Neural cell (in vitro differentiated cells): ENCODE measurements around the gene PES1. TPM values are rescaled to one million over a fixed set of nuclear protein-coding genes. Genes with fewer than 3 reads are reported as not detected.

Experiments
- H2AFZ ChIP-seq: fragments of 200-600, 300-800 bp; sonication (generic), shearing (Covaris generic); 2 replicates; pipeline ENCODE4 v1.6.0; 2014; ENCODE audit warnings: low read depth, mild to moderate bottlenecking, antibody characterized with exemption, low read length, moderate library complexity
- H3F3A ChIP-seq: fragments of 200-600 bp; shearing (Covaris generic); 2 replicates; pipeline ENCODE4 v1.6.1; 2016; ENCODE audit warnings: mild to moderate bottlenecking, moderate library complexity, mixed read lengths, antibody characterized with exemption, low read length; ENCODE audit not compliant: insufficient read depth, poor library complexity, severe bottlenecking
- H3K27ac ChIP-seq: fragments of 200-600, 300-800 bp; sonication (generic), shearing (Covaris generic); 2 replicates; pipeline ENCODE4 v1.5.1; 2014; ENCODE audit warnings: mild to moderate bottlenecking, low read length, moderate library complexity
- H3K27me3 ChIP-seq: fragments of 300-800, 200-600 bp; sonication (generic), shearing (Covaris generic); 2 replicates; pipeline ENCODE4 v1.6.0; 2014; ENCODE audit warnings: mild to moderate bottlenecking, low read depth, low read length, moderate library complexity; ENCODE audit not compliant: insufficient read depth
- H3K36me3 ChIP-seq: fragments of 300-800, 200-600 bp; sonication (generic), shearing (Covaris generic); 2 replicates; pipeline ENCODE4 v1.5.1; 2014; ENCODE audit warnings: mild to moderate bottlenecking, antibody characterized with exemption, low read length, moderate library complexity; ENCODE audit not compliant: insufficient read depth
- H3K4me2 ChIP-seq: fragments of 300-800, 200-600 bp; sonication (generic), shearing (Covaris generic); 2 replicates; pipeline ENCODE4 v1.6.0; 2014; ENCODE audit warnings: mild to moderate bottlenecking, low read length
- H3K4me3 ChIP-seq: fragments of 300-800, 200-600 bp; sonication (generic), shearing (Covaris generic); 2 replicates; pipeline ENCODE4 v1.5.1; 2014; ENCODE audit warnings: mild to moderate bottlenecking, low read length, moderate library complexity
- H3K79me2 ChIP-seq: fragments of 200-600 bp; shearing (Covaris generic); replicated peaks from 2 replicates; pipeline ENCODE4 v1.6.0; 2014; ENCODE audit warnings: mild to moderate bottlenecking, low read length, moderate library complexity; ENCODE audit not compliant: insufficient read depth
- H3K9ac ChIP-seq: fragments of 300-800, 200-600 bp; sonication (generic), shearing (Covaris generic); 2 replicates; pipeline ENCODE4 v1.6.1; 2016; ENCODE audit warnings: mild to moderate bottlenecking, low read length, mixed read lengths
- H3K9me2 ChIP-seq: fragments of 200-600 bp; shearing (Covaris generic); 2 replicates; pipeline ENCODE4 v1.6.1; 2016; ENCODE audit warnings: mild to moderate bottlenecking, low read length, mixed read lengths; ENCODE audit not compliant: insufficient read depth
- H3K9me3 ChIP-seq: fragments of 200-600, 300-800 bp; sonication (generic), shearing (Covaris generic); 2 replicates; pipeline ENCODE4 v1.6.1; 2016; ENCODE audit warnings: mild to moderate bottlenecking, mixed run types, low read length, moderate library complexity, mixed read lengths
- H4K20me1 ChIP-seq: fragments of 200-600 bp; shearing (Covaris generic); 2 replicates; pipeline ENCODE4 v1.6.1; 2016; ENCODE audit warnings: mild to moderate bottlenecking, mixed run types; ENCODE audit not compliant: insufficient read depth
- EP300 ChIP-seq: fragments of 450-650 bp; conservative IDR thresholded peaks from 2 replicates; pipeline ENCODE4 v1.6.1; 2014; ENCODE audit warnings: antibody characterized with exemption, mild to moderate bottlenecking, moderate library complexity; ENCODE audit not compliant: poor library complexity, severe bottlenecking
- EZH2 ChIP-seq: fragments of 200-600, 300-800 bp; shearing (Covaris generic), sonication (generic); IDR thresholded peaks from 2 replicates; pipeline ENCODE4 v1.6.1; 2014; ENCODE audit warnings: antibody characterized with exemption, low read length, borderline replicate concordance, mild to moderate bottlenecking; ENCODE audit not compliant: insufficient read depth, poor library complexity, severe bottlenecking
- MXI1 ChIP-seq: fragments of 450-650 bp; conservative IDR thresholded peaks from 2 replicates; pipeline ENCODE4 v1.6.1; 2014; ENCODE audit warnings: antibody characterized with exemption, mild to moderate bottlenecking; ENCODE audit not compliant: poor library complexity, severe bottlenecking
- POLR2AphosphoS5 ChIP-seq: IDR thresholded peaks from 2 replicates; pipeline ENCODE4 v1.6.1; 2012
- RAD21 ChIP-seq: fragments of 450-650 bp; conservative IDR thresholded peaks from 2 replicates; pipeline ENCODE4 v1.6.1; 2014; ENCODE audit warnings: antibody characterized with exemption, mild to moderate bottlenecking, moderate library complexity
- SMC3 ChIP-seq: fragments of 450-650 bp; conservative IDR thresholded peaks from 2 replicates; pipeline ENCODE4 v1.6.1; 2014; ENCODE audit warnings: antibody characterized with exemption, mild to moderate bottlenecking, moderate library complexity; ENCODE audit not compliant: poor library complexity
- TAF1 ChIP-seq: IDR thresholded peaks from 2 replicates; pipeline ENCODE4 v1.6.1; 2012; ENCODE audit warnings: low read depth
- polyA plus RNA-seq: library from polyadenylated mRNA; depleted of rRNA; stranded (reverse); fragments of >200 nt; gene quantifications from 2 replicates; pipeline ENCODE4 v1.2.3, GENCODE V29; 2014
- TF ChIP-seq, protein P1 (sequence below): fragments of 450-650 bp; IDR thresholded peaks from 2 replicates; pipeline ENCODE4 v1.5.1; 2014; ENCODE audit warnings: antibody characterized with exemption, mild to moderate bottlenecking, moderate library complexity; ENCODE audit not compliant: poor library complexity, severe bottlenecking
- TF ChIP-seq, protein P2 (sequence below): IDR thresholded peaks from 2 replicates; pipeline ENCODE4 v1.6.1; 2012; ENCODE audit warnings: borderline replicate concordance

The PES1 gene
- polyA plus RNA-seq, 1 donor from 2014 or later: 44.1 TPM

DNA sequence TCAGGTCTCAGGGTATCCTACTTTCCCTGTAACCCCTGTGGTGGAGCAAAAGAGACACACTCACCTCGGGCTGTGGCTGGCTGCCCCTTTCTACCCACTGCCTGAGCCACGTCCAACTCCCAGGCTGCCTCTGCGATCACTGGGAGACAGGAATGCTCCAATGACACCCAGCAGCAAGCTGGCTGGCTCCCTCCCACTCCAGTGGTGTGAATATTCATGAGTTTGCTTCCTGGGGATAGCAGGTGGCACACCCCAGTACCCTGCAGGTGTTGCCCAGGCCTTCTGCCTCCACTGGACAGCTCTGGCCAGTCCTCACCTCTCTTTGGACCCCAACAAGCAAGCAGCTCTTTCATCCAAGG, 27.0 kb downstream of the PES1 start:
- no peak overlapping the region for H2AFZ ChIP-seq
- no peaks in the 10 kb centered on the region for H3F3A ChIP-seq
- no peaks in the 10 kb centered on the region for H3K36me3 ChIP-seq
- H3K27me3 ChIP-seq: no peaks in the 10 kb centered on the region
- H4K20me1 ChIP-seq: no peaks in the 10 kb centered on the region
- no peaks in the 10 kb centered on the region for H3K79me2 ChIP-seq
- H3K4me3 ChIP-seq: no peak overlapping the region
- TF ChIP-seq EP300: no peak
- TF ChIP-seq SMC3: no peak
- TF ChIP-seq MXI1: no peak
- TF ChIP-seq, protein P1, sequence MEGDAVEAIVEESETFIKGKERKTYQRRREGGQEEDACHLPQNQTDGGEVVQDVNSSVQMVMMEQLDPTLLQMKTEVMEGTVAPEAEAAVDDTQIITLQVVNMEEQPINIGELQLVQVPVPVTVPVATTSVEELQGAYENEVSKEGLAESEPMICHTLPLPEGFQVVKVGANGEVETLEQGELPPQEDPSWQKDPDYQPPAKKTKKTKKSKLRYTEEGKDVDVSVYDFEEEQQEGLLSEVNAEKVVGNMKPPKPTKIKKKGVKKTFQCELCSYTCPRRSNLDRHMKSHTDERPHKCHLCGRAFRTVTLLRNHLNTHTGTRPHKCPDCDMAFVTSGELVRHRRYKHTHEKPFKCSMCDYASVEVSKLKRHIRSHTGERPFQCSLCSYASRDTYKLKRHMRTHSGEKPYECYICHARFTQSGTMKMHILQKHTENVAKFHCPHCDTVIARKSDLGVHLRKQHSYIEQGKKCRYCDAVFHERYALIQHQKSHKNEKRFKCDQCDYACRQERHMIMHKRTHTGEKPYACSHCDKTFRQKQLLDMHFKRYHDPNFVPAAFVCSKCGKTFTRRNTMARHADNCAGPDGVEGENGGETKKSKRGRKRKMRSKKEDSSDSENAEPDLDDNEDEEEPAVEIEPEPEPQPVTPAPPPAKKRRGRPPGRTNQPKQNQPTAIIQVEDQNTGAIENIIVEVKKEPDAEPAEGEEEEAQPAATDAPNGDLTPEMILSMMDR: no peak
- no peak for TF ChIP-seq TAF1
- TF ChIP-seq, protein P2, sequence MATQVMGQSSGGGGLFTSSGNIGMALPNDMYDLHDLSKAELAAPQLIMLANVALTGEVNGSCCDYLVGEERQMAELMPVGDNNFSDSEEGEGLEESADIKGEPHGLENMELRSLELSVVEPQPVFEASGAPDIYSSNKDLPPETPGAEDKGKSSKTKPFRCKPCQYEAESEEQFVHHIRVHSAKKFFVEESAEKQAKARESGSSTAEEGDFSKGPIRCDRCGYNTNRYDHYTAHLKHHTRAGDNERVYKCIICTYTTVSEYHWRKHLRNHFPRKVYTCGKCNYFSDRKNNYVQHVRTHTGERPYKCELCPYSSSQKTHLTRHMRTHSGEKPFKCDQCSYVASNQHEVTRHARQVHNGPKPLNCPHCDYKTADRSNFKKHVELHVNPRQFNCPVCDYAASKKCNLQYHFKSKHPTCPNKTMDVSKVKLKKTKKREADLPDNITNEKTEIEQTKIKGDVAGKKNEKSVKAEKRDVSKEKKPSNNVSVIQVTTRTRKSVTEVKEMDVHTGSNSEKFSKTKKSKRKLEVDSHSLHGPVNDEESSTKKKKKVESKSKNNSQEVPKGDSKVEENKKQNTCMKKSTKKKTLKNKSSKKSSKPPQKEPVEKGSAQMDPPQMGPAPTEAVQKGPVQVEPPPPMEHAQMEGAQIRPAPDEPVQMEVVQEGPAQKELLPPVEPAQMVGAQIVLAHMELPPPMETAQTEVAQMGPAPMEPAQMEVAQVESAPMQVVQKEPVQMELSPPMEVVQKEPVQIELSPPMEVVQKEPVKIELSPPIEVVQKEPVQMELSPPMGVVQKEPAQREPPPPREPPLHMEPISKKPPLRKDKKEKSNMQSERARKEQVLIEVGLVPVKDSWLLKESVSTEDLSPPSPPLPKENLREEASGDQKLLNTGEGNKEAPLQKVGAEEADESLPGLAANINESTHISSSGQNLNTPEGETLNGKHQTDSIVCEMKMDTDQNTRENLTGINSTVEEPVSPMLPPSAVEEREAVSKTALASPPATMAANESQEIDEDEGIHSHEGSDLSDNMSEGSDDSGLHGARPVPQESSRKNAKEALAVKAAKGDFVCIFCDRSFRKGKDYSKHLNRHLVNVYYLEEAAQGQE: no peak
- TF ChIP-seq RAD21: no peak
- TF ChIP-seq POLR2AphosphoS5: no peak
- TF ChIP-seq EZH2: no peak
- H3K27ac ChIP-seq: no peak overlapping the region
- H3K9me3 ChIP-seq: no peaks in the 10 kb centered on the region
- H3K4me2 ChIP-seq: no peak overlapping the region
- no peaks in the 10 kb centered on the region for H3K9me2 ChIP-seq
- H3K9ac ChIP-seq: no peak overlapping the region

DNA sequence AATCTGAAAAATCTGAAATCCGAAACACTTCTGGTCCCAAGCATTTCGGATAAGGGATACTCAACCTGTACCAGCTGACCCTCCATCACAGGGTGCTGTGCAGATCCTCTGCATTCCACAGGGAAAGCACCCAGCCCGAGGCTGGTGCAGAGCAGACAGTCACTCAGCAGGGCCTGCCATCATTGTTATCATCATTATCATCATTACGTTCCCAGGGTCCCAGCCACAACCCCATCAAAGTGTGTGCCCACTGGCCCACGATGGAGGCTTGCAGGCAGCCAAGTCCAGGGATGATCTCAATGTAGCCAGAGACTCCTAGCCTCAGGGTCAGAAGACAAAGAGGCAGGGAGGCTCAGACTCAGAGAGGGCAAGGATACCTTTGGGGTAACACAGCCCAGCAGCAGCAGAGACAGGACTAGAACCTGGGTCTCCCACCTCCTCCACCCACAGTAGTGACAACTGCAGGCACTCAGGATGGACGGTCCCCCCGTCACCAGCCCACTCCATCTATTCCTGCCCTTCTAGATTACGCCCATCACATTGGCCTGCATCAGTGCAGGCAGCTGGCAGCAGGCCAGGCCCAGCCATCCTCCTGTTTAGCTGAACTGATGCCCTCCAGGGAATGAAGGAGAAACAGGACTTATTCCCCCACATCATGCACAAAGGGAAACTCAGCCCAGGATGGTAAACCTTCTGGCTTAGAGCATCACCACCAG, 27.5 kb downstream of the PES1 start:
- Histone ChIP-seq H3K9me3 (no peaks in the 10 kb centered on the region), H3K27me3 (no peaks in the 10 kb centered on the region), H3K27ac (no peak overlapping the region), H4K20me1 (no peaks in the 10 kb centered on the region), H3K79me2 (no peaks in the 10 kb centered on the region), H3F3A (no peaks in the 10 kb centered on the region), H3K4me2 (no peak overlapping the region), H3K4me3 (no peak overlapping the region), H3K9ac (no peak overlapping the region), H3K9me2 (no peaks in the 10 kb centered on the region), H3K36me3 (no peaks in the 10 kb centered on the region), H2AFZ (no peak overlapping the region)
- TF ChIP-seq EP300 (no peak), TAF1 (no peak), RAD21 (no peak), POLR2AphosphoS5 (no peak), SMC3 (no peak), MXI1 (no peak), EZH2 (no peak)
- TF ChIP-seq, protein P1: no peak
- TF ChIP-seq, protein P2: no peak
